AG04450 (cell line): ENCODE results near the gene PCGF2. TPM values are rescaled to one million over a fixed set of nuclear protein-coding genes. Genes with fewer than 3 reads are reported as not detected.

ENCODE experiments used
- CTCF ChIA-PET: fragments of 300-600, 350-600 bp; formaldehyde crosslinking; extraction: SDS; loops from one replicate; lab custom pipeline; 2022; ENCODE audit warnings: antibody characterized with exemption, inconsistent platforms; lab: Charles Lee
- POLR2A ChIA-PET: fragments of 350-600 bp; formaldehyde crosslinking; extraction: SDS; loops from one replicate; lab custom pipeline; 2021; ENCODE audit warnings: antibody characterized with exemption, inconsistent platforms; lab: Yijun Ruan, JAX
- DNase-seq: peaks from one replicate; pipeline ENCODE4 v3.0.0-alpha.2; 2011; ENCODE audit warnings: low read depth, low spot score
- H3K27ac ChIP-seq: one replicate; pipeline ENCODE4 v1.5.1; 2012; ENCODE audit warnings: low read depth, low read length, control low read depth
- H3K27me3 ChIP-seq: one replicate; pipeline ENCODE4 v1.6.0; 2012; ENCODE audit warnings: low read length; ENCODE audit not compliant: control insufficient read depth, insufficient read depth
- H3K4me3 ChIP-seq: 2 replicates; pipeline ENCODE4 v1.5.1; 2011; ENCODE audit warnings: mild to moderate bottlenecking, low read depth, low read length, control low read depth
- H3K9me3 ChIP-seq: 2 replicates; pipeline ENCODE4 v1.5.1; 2012; ENCODE audit warnings: low read length; ENCODE audit not compliant: control insufficient read depth, insufficient read depth
- polyA minus RNA-seq: library from RNA; depleted of rRNA, polyadenylated mRNA; stranded (reverse); fragments of >200 nt; gene quantifications from 2 replicates; pipeline ENCODE4 v1.2.3, GENCODE V29; 2011; rRNA and poly(A)+ RNA removed
- polyA plus RNA-seq: library from polyadenylated mRNA; depleted of rRNA; stranded (reverse); fragments of >200 nt; gene quantifications from 2 replicates; pipeline ENCODE4 v1.2.3, GENCODE V29; 2011; rRNA removed
- TF ChIP-seq, protein P1 (sequence below): IDR thresholded peaks from 2 replicates; pipeline ENCODE4 v1.5.1; 2011; ENCODE audit warnings: low read depth, low read length, control low read depth, inconsistent platforms

PCGF2 gene
- 13.5 and 18.0 TPM in 2 replicates for polyA plus RNA-seq
- polyA minus RNA-seq = 19.4 and 29.5 TPM in 2 replicates

DNA sequence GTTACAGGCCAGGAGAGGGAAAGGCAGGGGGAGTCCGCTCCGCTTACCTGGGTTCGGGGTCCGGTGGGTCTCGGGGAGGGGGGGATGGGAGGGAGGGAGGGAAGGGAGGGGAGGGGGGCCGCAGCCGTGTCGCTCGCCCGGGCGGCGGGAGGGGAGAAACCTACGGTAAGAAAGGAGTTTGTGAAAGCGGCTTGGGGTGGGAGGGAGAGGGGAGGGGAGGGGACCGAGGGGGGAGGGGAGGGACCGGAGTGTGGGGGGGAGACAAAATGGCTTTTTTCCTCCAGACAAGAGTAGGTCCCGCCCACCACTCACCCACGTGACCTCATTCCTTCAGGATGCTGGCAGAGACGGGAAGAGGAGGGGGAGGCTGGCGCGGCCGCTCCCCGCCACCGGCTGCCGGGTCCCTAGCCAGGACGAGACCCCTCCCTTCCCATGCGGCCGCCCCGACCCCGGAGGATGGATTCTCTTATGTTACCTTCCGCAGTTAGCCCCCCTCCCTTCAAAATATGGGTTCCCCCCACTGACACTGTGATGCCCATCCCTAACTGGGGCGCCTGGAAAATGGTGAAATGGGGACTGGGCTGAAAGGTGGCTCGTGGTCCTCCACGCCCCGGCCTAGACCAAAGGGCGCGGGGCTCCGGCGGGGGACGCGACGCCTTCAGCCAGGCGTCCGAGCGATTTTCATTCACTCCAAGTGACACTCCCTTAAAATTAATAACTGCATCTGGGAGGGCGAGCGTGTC is at the start of gene PCGF2:
TSS of gene PCGF2 (minus strand) at position 188 of the 743 bp plus-strand sequence. CDS start 7,934 bp downstream, outside the sequence.
- Histone ChIP-seq H3K4me3 (peak within 1 kb of the TSS; percentile 85), H3K27ac (peak within 1 kb of the TSS; percentile 52), H3K9me3 (peaks cover 8% of the 10 kb centered on the region; the same call in 1 of the 2 replicates), H3K27me3 (no peaks in the 10 kb centered on the region)
- peak; percentile 69 for DNase-seq
- POLR2A ChIA-PET = no interaction called here
- TF ChIP-seq, protein P1, sequence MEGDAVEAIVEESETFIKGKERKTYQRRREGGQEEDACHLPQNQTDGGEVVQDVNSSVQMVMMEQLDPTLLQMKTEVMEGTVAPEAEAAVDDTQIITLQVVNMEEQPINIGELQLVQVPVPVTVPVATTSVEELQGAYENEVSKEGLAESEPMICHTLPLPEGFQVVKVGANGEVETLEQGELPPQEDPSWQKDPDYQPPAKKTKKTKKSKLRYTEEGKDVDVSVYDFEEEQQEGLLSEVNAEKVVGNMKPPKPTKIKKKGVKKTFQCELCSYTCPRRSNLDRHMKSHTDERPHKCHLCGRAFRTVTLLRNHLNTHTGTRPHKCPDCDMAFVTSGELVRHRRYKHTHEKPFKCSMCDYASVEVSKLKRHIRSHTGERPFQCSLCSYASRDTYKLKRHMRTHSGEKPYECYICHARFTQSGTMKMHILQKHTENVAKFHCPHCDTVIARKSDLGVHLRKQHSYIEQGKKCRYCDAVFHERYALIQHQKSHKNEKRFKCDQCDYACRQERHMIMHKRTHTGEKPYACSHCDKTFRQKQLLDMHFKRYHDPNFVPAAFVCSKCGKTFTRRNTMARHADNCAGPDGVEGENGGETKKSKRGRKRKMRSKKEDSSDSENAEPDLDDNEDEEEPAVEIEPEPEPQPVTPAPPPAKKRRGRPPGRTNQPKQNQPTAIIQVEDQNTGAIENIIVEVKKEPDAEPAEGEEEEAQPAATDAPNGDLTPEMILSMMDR = no peak
- CTCF ChIA-PET = no interaction called here

DNA sequence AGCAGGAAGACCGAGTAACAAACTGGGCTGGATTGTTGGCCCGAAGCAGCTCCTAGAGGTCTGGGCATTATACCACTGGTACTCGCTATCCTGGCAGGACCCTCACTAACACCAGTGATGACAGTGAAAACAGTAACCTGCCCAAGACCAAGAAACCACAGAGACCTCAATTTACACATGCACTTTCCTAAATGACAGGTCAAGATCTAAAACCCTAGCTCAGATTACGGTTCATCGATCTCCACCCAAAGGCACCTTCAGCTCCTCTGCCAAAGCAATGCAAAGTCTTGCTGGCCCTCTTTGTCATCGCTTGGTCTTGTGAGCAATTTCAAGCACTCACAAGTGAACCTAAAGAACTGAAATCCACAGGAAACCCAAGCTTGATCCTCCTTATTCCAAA is 49.7 kb upstream of the PCGF2 start:
- H3K4me3 ChIP-seq = peak overlapping the region; percentile 92
- ChIA-PET CTCF (interaction anchor here (0.6 to 1.1 kb wide), 2 partner anchors 63 to 166 kb away, joined by 4 read pairs; no protein-coding TSS in a partner anchor), POLR2A (interaction anchor here (0.5 kb wide), 1 partner anchor 26 kb away, joined by 5 read pairs; no protein-coding TSS in a partner anchor)
- TF ChIP-seq, protein P1 = no peak
- H3K9me3 ChIP-seq = no peaks in the 10 kb centered on the region
- H3K27ac ChIP-seq = no peak overlapping the region
- no peaks in the 10 kb centered on the region for H3K27me3 ChIP-seq
- no peak for DNase-seq

DNA sequence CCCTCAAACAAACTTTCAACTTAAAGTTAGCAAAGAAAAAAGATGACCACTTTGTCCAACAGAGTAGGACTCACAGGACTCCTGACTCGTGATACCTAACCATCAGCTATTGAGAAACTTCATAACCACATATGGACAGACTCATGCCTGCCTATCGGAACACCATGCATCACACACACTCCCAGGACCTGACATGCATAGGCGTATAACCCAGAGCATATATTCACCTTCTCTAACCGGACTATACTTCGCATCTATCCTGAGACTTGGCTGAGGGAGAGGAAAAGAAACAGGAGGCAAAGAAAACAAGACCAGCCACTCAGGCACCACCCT is 49.0 kb upstream of the PCGF2 start:
- Histone ChIP-seq H3K9me3 (no peaks in the 10 kb centered on the region), H3K4me3 (peak overlapping the region; percentile 92), H3K27ac (no peak overlapping the region), H3K27me3 (no peaks in the 10 kb centered on the region)
- no peak for DNase-seq
- CTCF ChIA-PET = interaction anchor here (1.1 kb wide), 1 partner anchor 62 kb away, joined by 4 read pairs; no protein-coding TSS in a partner anchor
- POLR2A ChIA-PET = interaction anchor here (0.8 kb wide), 1 partner anchor 10 kb away, joined by 3 read pairs; no protein-coding TSS in a partner anchor
- TF ChIP-seq, protein P1 = no peak

DNA sequence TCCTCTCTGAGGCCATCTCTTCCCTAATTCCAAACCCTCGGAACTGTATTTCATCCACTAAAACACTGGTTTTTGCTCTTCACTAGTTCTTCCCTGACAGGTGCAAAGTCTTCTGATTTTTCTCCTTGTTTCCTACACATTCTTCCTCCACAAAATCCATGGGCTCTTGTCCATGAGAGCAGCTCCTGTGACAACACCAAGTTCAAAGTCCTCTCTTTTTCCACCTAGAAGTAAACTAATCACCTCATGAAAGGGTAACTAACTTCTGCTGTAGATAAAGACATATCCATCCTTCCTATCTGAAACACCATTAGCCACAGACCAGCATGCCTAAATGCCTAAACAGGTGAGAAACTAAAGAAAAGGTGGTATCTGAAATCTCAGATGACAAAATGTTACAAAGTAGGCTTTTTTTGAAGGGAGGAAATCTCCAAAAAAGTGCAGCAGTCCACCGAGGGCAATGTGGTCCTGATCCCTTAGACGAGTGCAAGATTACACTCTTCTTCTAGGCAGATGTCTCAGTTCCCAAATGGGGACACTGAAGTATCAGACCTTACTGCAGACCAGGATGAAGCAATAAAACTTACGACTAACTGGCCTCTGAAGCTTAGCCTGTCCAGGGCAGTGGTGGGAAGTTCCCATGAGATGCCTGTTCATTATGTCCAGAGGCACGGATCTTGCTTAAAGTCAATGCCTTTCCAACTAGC is 48.5 kb upstream of the PCGF2 start:
- H3K4me3 ChIP-seq = no peak overlapping the region
- CTCF ChIA-PET = interaction anchor here (1.1 kb wide), 1 partner anchor 61 kb away, joined by 4 read pairs; no protein-coding TSS in a partner anchor

More for the DNA sequence above, 48.5 kb upstream of the PCGF2 start:
- H3K27me3 ChIP-seq = no peaks in the 10 kb centered on the region
- no peak for DNase-seq
- POLR2A ChIA-PET = interaction anchor here (0.8 kb wide), 1 partner anchor 10 kb away, joined by 3 read pairs; no protein-coding TSS in a partner anchor
- H3K27ac ChIP-seq = no peak overlapping the region
- TF ChIP-seq, protein P1 = no peak
- H3K9me3 ChIP-seq = no peaks in the 10 kb centered on the region
